B cell (primary cell): ENCODE results near the gene USPL1. TPM values are rescaled to one million over a fixed set of nuclear protein-coding genes. Genes with fewer than 3 reads are reported as not detected.

Experiments used
- ATAC-seq: fragments of 200-7000 bp; cut with Tn5 transposase; one replicate; pipeline ENCODE4 v1.10.0; 2021; ENCODE audit warnings: low read depth, mild to moderate bottlenecking, moderate number of reproducible peaks, moderate library complexity
- CTCF ChIA-PET: fragments of 350-600 bp; sonication (Branson Sonifier 250); formaldehyde crosslinking; loops from one replicate; lab custom pipeline; 2021; ENCODE audit warnings: antibody characterized with exemption, inconsistent platforms; lab: Charles Lee
- POLR2A ChIA-PET: fragments of 350-600 bp; sonication (Branson Sonifier 250); formaldehyde crosslinking; loops from one replicate; lab custom pipeline; 2021; ENCODE audit warnings: antibody characterized with exemption; lab: Charles Lee
- DNase-seq: peaks from one replicate; pipeline ENCODE4 v3.0.0; 2013
- H2AFZ ChIP-seq: 2 replicates; pipeline ENCODE4 v1.6.1; 2012; ENCODE audit warnings: mild to moderate bottlenecking, low read depth, low read length; ENCODE audit not compliant: insufficient read depth, poor library complexity, severe bottlenecking
- H3K27ac ChIP-seq, 2 donors: 1 replicate in 1 of 2; 2 replicates in 1 of 2; pipeline ENCODE4 v1.5.1; 2012 to 2013; ENCODE audit warnings: low read length in 2 of 2, mild to moderate bottlenecking in 2 of 2, moderate library complexity in 1 of 2
- H3K27me3 ChIP-seq, 4 experiments: fragments of 200-600 bp in 1 of 4; sonication (generic) in 1 of 4; replicated peaks in 1 of 4; 1 replicate in 2 of 4; 2 replicates in 2 of 4; pipeline versions ENCODE4 v1.6.1 to v1.7.0; 2013 to 2016; ENCODE audit warnings: low read length in 3 of 4, mild to moderate bottlenecking in 2 of 4, mixed read lengths in 1 of 4, moderate library complexity in 1 of 4; ENCODE audit not compliant: insufficient read depth in 4 of 4, control insufficient read depth in 3 of 4; ENCODE audit errors: control extremely low read depth in 1 of 4
- H3K36me3 ChIP-seq, 2 experiments: replicated peaks in 1 of 2; 1 replicate in 1 of 2; 2 replicates in 1 of 2; pipeline versions ENCODE4 v1.6.1 to v1.7.1; 2013; ENCODE audit warnings: low read length in 1 of 2; ENCODE audit not compliant: insufficient read depth in 2 of 2, control insufficient read depth in 1 of 2; ENCODE audit errors: control extremely low read depth in 1 of 2, extremely low read depth in 1 of 2
- H3K4me1 ChIP-seq, 2 donors: fragments of 200-600 bp in 1 of 2; sonication (generic) in 1 of 2; 1 replicate in 1 of 2; 2 replicates in 1 of 2; pipeline versions ENCODE4 v1.5.1 to v1.6.1; 2013 to 2017; ENCODE audit warnings: low read length in 2 of 2; ENCODE audit not compliant: control insufficient read depth in 2 of 2, insufficient read depth in 2 of 2
- H3K4me2 ChIP-seq: replicated peaks from 2 replicates; pipeline ENCODE3; 2012; ENCODE audit warnings: mild to moderate bottlenecking, low read depth, low read length; ENCODE audit not compliant: poor library complexity, severe bottlenecking
- H3K4me3 ChIP-seq, 5 experiments: fragments of 200-600 bp in 1 of 5; sonication (generic) in 1 of 5; 1 replicate in 3 of 5; 2 replicates in 2 of 5; pipeline versions ENCODE4 v1.5.1 to v1.7.0; 2011 to 2016; ENCODE audit warnings: low read length in 4 of 5, mild to moderate bottlenecking in 4 of 5, low read depth in 2 of 5, control low read depth in 1 of 5, moderate library complexity in 1 of 5; ENCODE audit not compliant: insufficient read depth in 1 of 5; ENCODE audit errors: control extremely low read depth in 1 of 5, extremely low read depth in 1 of 5
- H3K79me2 ChIP-seq: fragments of 200-600 bp; sonication (generic); one replicate; pipeline ENCODE4 v1.6.0; 2016; ENCODE audit warnings: low read length; ENCODE audit not compliant: control insufficient read depth, insufficient read depth
- H3K9ac ChIP-seq: fragments of 200-600 bp; sonication (generic); 2 replicates; pipeline ENCODE4 v1.6.1; 2017; ENCODE audit warnings: mild to moderate bottlenecking, low read length, moderate library complexity
- H3K9me3 ChIP-seq, 3 donors: one replicate each; pipeline versions ENCODE4 v1.6.1 to v1.7.1; 2013; ENCODE audit warnings: low read length in 2 of 3; ENCODE audit not compliant: control insufficient read depth in 2 of 3, insufficient read depth in 1 of 3; ENCODE audit errors: control extremely low read depth in 1 of 3
- H4K20me1 ChIP-seq: 2 replicates; pipeline ENCODE4 v1.6.0; 2012; ENCODE audit warnings: mild to moderate bottlenecking, low read length; ENCODE audit not compliant: insufficient read depth, control insufficient read depth, poor library complexity, severe bottlenecking
- H3K27ac Mint-ChIP-seq: one replicate; pipeline ENCODE4 v1.8.0; 2021; ENCODE audit warnings: mixed read lengths
- H3K27me3 Mint-ChIP-seq: one replicate; pipeline ENCODE4 v1.8.0; 2021; ENCODE audit warnings: mixed read lengths
- H3K4me1 Mint-ChIP-seq: one replicate; pipeline ENCODE4 v1.8.0; 2021; ENCODE audit warnings: mixed read lengths
- H3K4me3 Mint-ChIP-seq: one replicate; pipeline ENCODE4 v1.8.0; 2021; ENCODE audit warnings: mixed read lengths
- H3K9me3 Mint-ChIP-seq: one replicate; pipeline ENCODE4 v1.8.0; 2022; ENCODE audit warnings: mixed read lengths; ENCODE audit not compliant: insufficient read depth
- CTCF ChIP-seq: fragments of 200-600 bp; IDR thresholded peaks from one replicate; pipeline ENCODE4 v1.8.0; 2022; ENCODE audit warnings: antibody characterized with exemption, mild to moderate bottlenecking
- EZH2 ChIP-seq: IDR thresholded peaks from 2 replicates; pipeline ENCODE4 v1.6.1; 2012; ENCODE audit warnings: borderline replicate concordance, low read depth, mild to moderate bottlenecking, moderate library complexity, low read length; ENCODE audit not compliant: insufficient read depth, poor library complexity, severe bottlenecking
- WGBS: methylation state at CpG from one replicate; pipeline ENCODE4 v1.1.5; 2013; ENCODE audit warnings: missing lambda C conversion rate; ENCODE audit not compliant: insufficient coverage; 5-methylcytosine and 5-hydroxymethylcytosine counted together
- intact Hi-C: fragments of 100-400 bp; cut with micrococcal nuclease; formaldehyde crosslinking; loops from one replicate; pipeline ENCODE4 v1.10.0; 2022
- polyA plus RNA-seq: library from polyadenylated mRNA; depleted of rRNA; stranded (reverse); fragments of >200 nt; gene quantifications from 2 replicates; pipeline ENCODE4 v1.2.3, GENCODE V29; 2012
- total RNA-seq, 2 donors: library from RNA; stranded (reverse); fragments of 120-200 nt in 1 of 2; gene quantifications; 1 replicate in 1 of 2; 2 replicates in 1 of 2; pipeline versions ENCODE4 v1.2.3 to v1.2.4, GENCODE V29; 2013 to 2022

Gene USPL1
- total and polyA plus RNA-seq, 2 donors (not counting 1 experiment from before 2014, with no cell fraction given), result 30.2 to 55.8 TPM

GRCh38 chr13:30675717-30676116 lies 58.0 kb downstream of the USPL1 start:
- peak overlapping the region; percentile 27 for H2AFZ ChIP-seq
- H3K4me1 ChIP-seq, result peaks cover 11 to 26% of the 10 kb centered on the region in 2 donors
- H3K79me2 ChIP-seq, result no peaks in the 10 kb centered on the region
- 60% methylated on average over 1 of the region's 3 CpGs for WGBS
- no peaks in the 10 kb centered on the region for H3K9me3 Mint-ChIP-seq
- no peaks in the 10 kb centered on the region for H4K20me1 ChIP-seq
- CTCF ChIA-PET, result interaction anchor here (1.0 to 1.2 kb wide), 4 partner anchors 11 to 122 kb away, joined by 3 to 6 read pairs (median 4); no protein-coding TSS in a partner anchor
- TF ChIP-seq CTCF (no peak), EZH2 (no peak)
- intact Hi-C loops, result loop anchor here (10.0 kb wide), 1 partner anchor 541 kb away; no protein-coding TSS in a partner anchor
- no peaks in the 10 kb centered on the region for H3K27me3 Mint-ChIP-seq
- H3K36me3 ChIP-seq, result no peaks in the 10 kb centered on the region
- H3K4me3 ChIP-seq, result no peak overlapping the region
- no peak for DNase-seq
- ATAC-seq, result no peak
- peak overlapping the region in 1 of 2 donors; percentile 17 for H3K27ac ChIP-seq
- no peak overlapping the region for H3K4me3 Mint-ChIP-seq
- no peak overlapping the region for H3K4me2 ChIP-seq
- peak overlapping the region; percentile 73 for H3K27ac Mint-ChIP-seq
- no peaks in the 10 kb centered on the region for H3K27me3 ChIP-seq
- POLR2A ChIA-PET, result interaction anchor here (0.7 to 2.9 kb wide), 3 partner anchors 15 to 59 kb away, joined by 3 to 8 read pairs (median 8); partner anchors contain the start of gene USPL1
- H3K9ac ChIP-seq, result no peak overlapping the region
- H3K9me3 ChIP-seq, result no peaks in the 10 kb centered on the region
- peaks cover 37% of the 10 kb centered on the region for H3K4me1 Mint-ChIP-seq

- intact Hi-C loops, result loop anchor here (10.0 kb wide), 1 partner anchor 542 kb away; no protein-coding TSS in a partner anchor
- Mint-ChIP-seq H3K9me3 (no peaks in the 10 kb centered on the region), H3K4me3 (no peak overlapping the region), H3K27me3 (no peaks in the 10 kb centered on the region), H3K27ac (peak overlapping the region; percentile 67), H3K4me1 (peaks cover 29% of the 10 kb centered on the region)
- H3K27ac ChIP-seq, result no peak overlapping the region
- H3K4me1 ChIP-seq, result peaks cover 11 to 26% of the 10 kb centered on the region in 2 donors
- no peaks in the 10 kb centered on the region for H3K27me3 ChIP-seq
- H3K4me2 ChIP-seq, result no peak overlapping the region
- no peak overlapping the region for H2AFZ ChIP-seq
- H3K9ac ChIP-seq, result no peak overlapping the region
- no peaks in the 10 kb centered on the region for H3K79me2 ChIP-seq
- WGBS, result no CpG with 5 or more reads among the region's 3 CpGs
- POLR2A ChIA-PET, result interaction anchor here (0.8 to 2.9 kb wide), 2 partner anchors 54 to 59 kb away, joined by 5 to 8 read pairs; partner anchors contain the start of gene USPL1
- no peaks in the 10 kb centered on the region for H3K36me3 ChIP-seq
- ATAC-seq, result no peak
- TF ChIP-seq EZH2 (no peak), CTCF (no peak)
- no peaks in the 10 kb centered on the region for H3K9me3 ChIP-seq
- H3K4me3 ChIP-seq, result no peak overlapping the region
- CTCF ChIA-PET, result interaction anchor here (1.0 to 1.3 kb wide), 3 partner anchors 15 to 302 kb away, joined by 3 to 5 read pairs (median 4); no protein-coding TSS in a partner anchor
- no peaks in the 10 kb centered on the region for H4K20me1 ChIP-seq
- no peak for DNase-seq
Observed at GRCh38 chr13:30676672-30677071, 59.0 kb downstream of the USPL1 start.
